GM12874 (cell line): ENCODE results near the gene FNDC4.

Experiments
- TF ChIP-seq, protein P1 (sequence below): IDR thresholded peaks from 2 replicates; pipeline ENCODE4 v1.5.1; 2011; ENCODE audit warnings: low read depth, mild to moderate bottlenecking, control low read depth, low read length, moderate library complexity; ENCODE audit not compliant: insufficient read depth

FNDC4 gene

DNA sequence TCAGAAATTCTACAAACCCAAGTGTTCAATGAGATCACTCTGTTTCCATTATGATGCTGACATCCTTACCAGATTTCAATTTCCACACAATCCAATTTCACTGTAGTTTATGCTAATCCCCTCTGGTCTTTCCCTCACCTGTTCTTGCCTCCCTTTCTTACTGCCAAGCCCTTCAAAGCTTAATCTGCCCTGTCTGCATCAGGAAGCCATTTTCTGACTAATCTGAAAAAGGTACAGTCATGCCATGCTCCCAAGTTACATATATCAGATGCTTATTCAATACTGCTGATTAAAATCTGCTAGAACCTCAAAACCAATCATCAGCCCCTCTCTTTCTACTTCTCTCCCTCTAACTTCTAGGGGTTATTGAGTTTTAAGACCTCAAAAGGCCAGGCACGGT lies 43.9 kb downstream of the FNDC4 start:
- TF ChIP-seq, protein P1, sequence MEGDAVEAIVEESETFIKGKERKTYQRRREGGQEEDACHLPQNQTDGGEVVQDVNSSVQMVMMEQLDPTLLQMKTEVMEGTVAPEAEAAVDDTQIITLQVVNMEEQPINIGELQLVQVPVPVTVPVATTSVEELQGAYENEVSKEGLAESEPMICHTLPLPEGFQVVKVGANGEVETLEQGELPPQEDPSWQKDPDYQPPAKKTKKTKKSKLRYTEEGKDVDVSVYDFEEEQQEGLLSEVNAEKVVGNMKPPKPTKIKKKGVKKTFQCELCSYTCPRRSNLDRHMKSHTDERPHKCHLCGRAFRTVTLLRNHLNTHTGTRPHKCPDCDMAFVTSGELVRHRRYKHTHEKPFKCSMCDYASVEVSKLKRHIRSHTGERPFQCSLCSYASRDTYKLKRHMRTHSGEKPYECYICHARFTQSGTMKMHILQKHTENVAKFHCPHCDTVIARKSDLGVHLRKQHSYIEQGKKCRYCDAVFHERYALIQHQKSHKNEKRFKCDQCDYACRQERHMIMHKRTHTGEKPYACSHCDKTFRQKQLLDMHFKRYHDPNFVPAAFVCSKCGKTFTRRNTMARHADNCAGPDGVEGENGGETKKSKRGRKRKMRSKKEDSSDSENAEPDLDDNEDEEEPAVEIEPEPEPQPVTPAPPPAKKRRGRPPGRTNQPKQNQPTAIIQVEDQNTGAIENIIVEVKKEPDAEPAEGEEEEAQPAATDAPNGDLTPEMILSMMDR, result no peak

DNA sequence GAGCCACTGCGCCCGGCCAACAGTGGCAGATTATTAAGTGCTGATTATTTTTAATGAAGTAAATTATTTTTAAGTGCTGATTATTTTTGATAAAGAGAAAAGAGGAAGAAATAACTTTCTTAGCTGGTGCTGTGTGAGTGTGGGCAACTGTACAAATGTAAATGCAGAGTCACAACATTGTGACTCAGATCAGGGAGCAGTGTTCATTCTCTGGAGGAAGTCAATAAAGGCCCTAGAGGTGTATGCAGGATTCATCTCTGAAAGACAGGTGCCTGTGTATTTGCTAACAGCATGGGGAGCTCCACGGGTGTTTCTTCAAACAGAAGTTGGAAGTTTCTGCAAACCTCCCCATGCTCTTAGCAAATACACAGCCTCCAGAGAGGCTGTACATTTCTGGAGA lies 46.6 kb downstream of the FNDC4 start:
- TF ChIP-seq, protein P1, result no peak

DNA sequence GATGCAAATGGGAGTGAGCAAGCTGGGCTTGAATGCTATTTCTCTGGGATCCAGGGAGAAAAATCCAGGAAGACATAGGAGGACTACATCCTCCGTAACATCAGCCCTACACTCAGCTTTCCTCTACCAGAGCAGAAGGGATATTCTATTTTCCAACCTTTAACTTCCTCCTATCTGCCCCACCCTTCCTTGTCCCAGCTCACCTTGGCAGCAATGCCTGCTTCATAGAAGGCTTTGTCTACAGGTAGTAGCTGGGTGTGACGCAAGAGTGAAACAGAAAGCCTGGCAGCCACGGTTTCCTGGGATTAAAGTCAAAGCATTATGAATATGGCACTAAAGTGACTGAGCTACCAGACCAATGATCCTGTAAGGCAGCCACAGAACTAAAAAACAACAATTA lies 48.9 kb downstream of the FNDC4 start:
- TF ChIP-seq, protein P1, result no peak

DNA sequence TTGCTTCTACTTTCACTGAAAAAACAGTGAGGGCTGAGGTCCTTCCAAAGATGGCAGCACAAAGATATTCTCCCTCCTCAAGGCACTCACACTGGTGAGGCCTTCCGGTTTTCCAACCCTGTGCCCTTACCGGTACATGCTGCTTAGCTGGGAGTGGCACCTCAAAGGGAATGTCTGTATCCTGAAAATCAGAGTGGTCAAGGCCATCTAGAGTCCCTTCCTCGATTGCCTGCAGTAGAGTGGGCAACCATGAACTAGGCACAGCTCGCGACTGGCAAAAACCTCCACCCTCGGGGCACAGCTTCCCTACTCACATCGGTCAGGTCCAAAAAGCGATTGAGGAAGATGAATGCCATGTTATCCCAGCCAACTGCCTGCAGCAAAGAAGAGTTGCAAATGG lies 49.4 kb downstream of the FNDC4 start:
- TF ChIP-seq, protein P1, result no peak

DNA sequence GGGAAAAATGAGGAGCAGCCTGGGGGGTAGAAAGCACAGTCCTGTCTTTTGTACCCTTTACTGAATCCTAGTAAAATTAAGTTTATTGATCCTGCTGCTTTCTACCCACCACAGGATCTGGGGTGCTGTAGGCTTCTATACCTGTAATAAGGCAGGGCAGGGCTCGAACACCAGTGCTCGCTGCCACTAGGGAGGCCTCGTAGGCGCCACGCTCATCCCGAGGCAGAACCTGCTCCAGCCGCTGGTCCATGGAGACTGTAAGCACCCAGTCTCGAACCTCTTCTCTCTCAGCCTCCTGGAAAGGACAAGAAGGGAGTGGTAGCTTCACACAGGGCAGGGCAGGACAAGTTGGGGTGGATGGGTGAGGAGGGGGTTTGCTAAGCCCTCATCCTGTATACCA lies 49.8 kb downstream of the FNDC4 start:
- TF ChIP-seq, protein P1, result no peak

DNA sequence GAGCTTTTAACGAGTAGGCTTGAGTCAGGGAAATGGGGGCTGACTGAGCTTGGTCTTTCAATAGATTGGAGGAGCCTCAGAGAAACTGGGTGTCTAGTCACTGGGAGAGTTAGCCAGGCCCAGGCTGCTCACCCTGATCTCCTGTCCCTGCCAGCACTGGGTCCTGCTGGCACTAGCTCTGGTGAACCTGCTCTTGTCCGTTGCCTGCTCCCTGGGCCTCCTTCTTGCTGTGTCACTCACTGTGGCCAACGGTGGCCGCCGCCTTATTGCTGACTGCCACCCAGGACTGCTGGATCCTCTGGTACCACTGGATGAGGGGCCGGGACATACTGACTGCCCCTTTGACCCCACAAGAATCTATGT lies 52.1 kb downstream of the FNDC4 start:
- TF ChIP-seq, protein P1, result no peak

DNA sequence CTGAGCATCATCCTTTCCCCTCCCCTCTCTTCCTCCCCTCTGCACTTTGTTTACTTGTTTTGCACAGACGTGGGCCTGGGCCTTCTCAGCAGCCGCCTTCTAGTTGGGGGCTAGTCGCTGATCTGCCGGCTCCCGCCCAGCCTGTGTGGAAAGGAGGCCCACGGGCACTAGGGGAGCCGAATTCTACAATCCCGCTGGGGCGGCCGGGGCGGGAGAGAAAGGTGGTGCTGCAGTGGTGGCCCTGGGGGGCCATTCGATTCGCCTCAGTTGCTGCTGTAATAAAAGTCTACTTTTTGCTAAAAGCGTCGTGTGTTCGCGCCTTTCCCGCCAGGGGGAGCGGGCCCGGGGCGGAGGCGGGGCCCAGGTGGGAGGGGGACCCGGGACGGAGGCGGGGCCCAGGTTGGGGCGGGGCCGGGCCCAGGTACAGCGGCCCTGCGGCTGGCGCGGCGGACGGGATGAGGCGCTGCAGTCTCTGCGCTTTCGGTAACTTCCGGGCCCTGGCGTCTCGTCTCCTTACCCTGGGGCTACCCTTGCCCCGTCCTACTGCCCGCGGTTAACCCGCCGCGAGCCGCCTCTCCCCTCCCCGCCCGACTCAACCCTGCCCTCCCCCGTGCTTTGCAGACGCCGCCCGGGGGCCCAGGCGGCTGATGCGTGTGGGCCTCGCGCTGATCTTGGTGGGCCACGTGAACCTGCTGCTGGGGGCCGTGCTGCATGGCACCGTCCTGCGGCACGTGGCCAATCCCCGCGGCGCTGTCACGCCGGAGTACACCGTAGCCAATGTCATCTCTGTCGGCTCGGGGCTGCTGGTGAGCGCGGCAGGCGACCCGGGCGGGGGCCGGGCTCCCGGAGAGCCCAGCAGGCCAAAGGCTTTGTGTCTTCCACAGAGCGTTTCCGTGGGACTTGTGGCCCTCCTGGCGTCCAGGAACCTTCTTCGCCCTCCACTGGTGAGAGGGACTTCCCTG lies 52.8 kb downstream of the FNDC4 start, which contains the start of gene KRTCAP3:
KRTCAP3 (plus strand) TSS at position 424 of the 962 bp plus-strand sequence; CDS start at position 456, 32 bp downstream.
- TF ChIP-seq, protein P1, result no peak
